EL (cell line): ENCODE measurements around the gene EVL.
"Not testable (repeated sequence)": the region's sequence is repeated elsewhere in the genome, so short reads cannot be mapped to it uniquely, and the experiment has no call there.

ENCODE experiments used
- DNase-seq: peaks from one replicate; pipeline ENCODE4 v3.0.0-alpha.2; 2016

EVL gene

GRCh38 chr14:100180671-100181070 lies 115.4 kb downstream of the EVL start:
- not testable (repeated sequence) for DNase-seq

GRCh38 chr14:100181876-100182551 lies 116.8 kb downstream of the EVL start:
- peak; percentile 29 for DNase-seq

- DNase-seq: no peak
Observed at GRCh38 chr14:100187247-100187833, 122.1 kb downstream of the EVL start.

- DNase-seq: no peak
Observed at GRCh38 chr14:100188392-100189030, 123.3 kb downstream of the EVL start.

- DNase-seq: no peak
Observed at GRCh38 chr14:100190126-100190525, 124.9 kb downstream of the EVL start.

GRCh38 chr14:100191584-100192249 lies 126.5 kb downstream of the EVL start:
- DNase-seq: no peak

GRCh38 chr14:100192250-100192671 lies 127.0 kb downstream of the EVL start:
- no peak for DNase-seq

- peak; percentile 98 for DNase-seq
Observed at GRCh38 chr14:100192672-100193416, 127.6 kb downstream of the EVL start.
